NCI-H1436 treated with DMSO at 0.1 percent for 48 hours (cell line): ENCODE results near the gene METTL2A.
"Not testable (repeated sequence)": the region's sequence is repeated elsewhere in the genome, so short reads cannot be mapped to it uniquely, and the experiment has no call there.

ENCODE experiments used
- DNase-seq: peaks from one replicate; lab custom pipeline; 2025; lab: John Stamatoyannopoulos, UW

METTL2A gene

GRCh38 chr17:62423647-62424461, at the start of gene METTL2A:
TSS of gene METTL2A (plus strand) at chr17:62423897. CDS start at chr17:62423903, 6 bp downstream.
- peak; percentile 74 for DNase-seq

GRCh38 chr17:62380253-62380652, 43.4 kb upstream of the METTL2A start, which contains the start of gene EFCAB3:
TSS of gene EFCAB3 (plus strand) at chr17:62380553. CDS start at chr17:62382980, 2,427 bp downstream.
- no peak for DNase-seq

- DNase-seq, result no peak
Observed at GRCh38 chr17:62381561-62381960, 42.1 kb upstream of the METTL2A start.

GRCh38 chr17:62388856-62389255, 34.8 kb upstream of the METTL2A start:
- DNase-seq, result no peak

GRCh38 chr17:62392908-62393307, 30.8 kb upstream of the METTL2A start:
- DNase-seq, result no peak

GRCh38 chr17:62398891-62399290, 24.8 kb upstream of the METTL2A start:
- no peak for DNase-seq

- no peak for DNase-seq
Observed at GRCh38 chr17:62405451-62405850, 18.2 kb upstream of the METTL2A start.

GRCh38 chr17:62413090-62413489, 10.6 kb upstream of the METTL2A start:
- DNase-seq, result not testable (repeated sequence)

GRCh38 chr17:62426214-62426613, 2.5 kb downstream of the METTL2A start:
- DNase-seq, result not testable (repeated sequence)

GRCh38 chr17:62435251-62435650, 11.6 kb downstream of the METTL2A start:
- DNase-seq, result not testable (repeated sequence)

GRCh38 chr17:62441181-62441580, 17.5 kb downstream of the METTL2A start:
- DNase-seq, result not testable (repeated sequence)

- DNase-seq, result no peak
Observed at GRCh38 chr17:62444063-62444462, 20.4 kb downstream of the METTL2A start.

GRCh38 chr17:62445791-62446190, 22.1 kb downstream of the METTL2A start:
- DNase-seq, result not testable (repeated sequence)

- DNase-seq, result not testable (repeated sequence)
Observed at GRCh38 chr17:62452195-62452594, 28.5 kb downstream of the METTL2A start.

- DNase-seq, result not testable (repeated sequence)
Observed at GRCh38 chr17:62453041-62453440, 29.3 kb downstream of the METTL2A start.

- DNase-seq, result not testable (repeated sequence)
Observed at GRCh38 chr17:62453656-62454055, 30.0 kb downstream of the METTL2A start.

- DNase-seq, result not testable (repeated sequence)
Observed at GRCh38 chr17:62454111-62454510, 30.4 kb downstream of the METTL2A start.

GRCh38 chr17:62456016-62456415, 32.3 kb downstream of the METTL2A start:
- DNase-seq, result no peak

GRCh38 chr17:62458483-62458882, 34.8 kb downstream of the METTL2A start:
- DNase-seq, result not testable (repeated sequence)

- DNase-seq, result not testable (repeated sequence)
Observed at GRCh38 chr17:62464422-62464821, 40.7 kb downstream of the METTL2A start.

GRCh38 chr17:62465271-62465670, 41.6 kb downstream of the METTL2A start:
- not testable (repeated sequence) for DNase-seq

- DNase-seq, result peak; percentile 42
Observed at GRCh38 chr17:62470666-62471379, 47.1 kb downstream of the METTL2A start.

- not testable (repeated sequence) for DNase-seq
Observed at GRCh38 chr17:62471380-62471880, 47.7 kb downstream of the METTL2A start.
